Small intestine (tissue), 7 donors: ENCODE results near the gene SHISA6. TPM values are rescaled to one million over a fixed set of nuclear protein-coding genes. Genes with fewer than 3 reads are reported as not detected.

Experiments
- DNase-seq, 2 donors: peaks; one replicate each; pipeline versions ENCODE4 v3.0.0 to v3.0.0-alpha.2; 2013
- FAIRE-seq: peaks from 2 replicates; lab custom pipeline; 2012; peaks lifted over from hg19 to GRCh38; lab: Jason Lieb, UNC
- H3K27ac ChIP-seq, 3 donors: one replicate each; pipeline ENCODE4 v1.5.1; 2013; ENCODE audit warnings: low read length in 2 of 3, mild to moderate bottlenecking in 2 of 3, control low read depth in 1 of 3, inconsistent platforms in 1 of 3, low read depth in 1 of 3, moderate library complexity in 1 of 3
- H3K27me3 ChIP-seq, 3 donors: one replicate each; pipeline ENCODE4 v1.6.1; 2013; ENCODE audit warnings: low read length in 3 of 3, inconsistent platforms in 1 of 3; ENCODE audit not compliant: control insufficient read depth in 3 of 3, insufficient read depth in 3 of 3
- H3K36me3 ChIP-seq, 3 donors: one replicate each; pipeline ENCODE4 v1.6.1; 2013; ENCODE audit warnings: low read length in 3 of 3, inconsistent platforms in 1 of 3, low read depth in 1 of 3, mild to moderate bottlenecking in 1 of 3, moderate library complexity in 1 of 3; ENCODE audit not compliant: control insufficient read depth in 3 of 3, insufficient read depth in 2 of 3
- H3K4me1 ChIP-seq, 3 donors: one replicate each; pipeline ENCODE4 v1.6.1; 2013; ENCODE audit warnings: low read length in 2 of 3, inconsistent platforms in 1 of 3, low read depth in 1 of 3, mild to moderate bottlenecking in 1 of 3, moderate library complexity in 1 of 3; ENCODE audit not compliant: control insufficient read depth in 3 of 3, insufficient read depth in 2 of 3
- H3K4me3 ChIP-seq, 3 donors: one replicate each; pipeline ENCODE4 v1.5.1; 2013; ENCODE audit warnings: low read length in 3 of 3, control low read depth in 1 of 3, inconsistent platforms in 1 of 3, low read depth in 1 of 3, mild to moderate bottlenecking in 1 of 3, moderate library complexity in 1 of 3
- H3K9me3 ChIP-seq, 2 donors: one replicate each; pipeline ENCODE4 v1.6.1; 2013; ENCODE audit warnings: low read depth in 1 of 2, low read length in 1 of 2; ENCODE audit not compliant: control insufficient read depth in 2 of 2, insufficient read depth in 1 of 2
- WGBS, 3 donors: extraction: QIAGEN DNeasy Blood & Tissue Kit; methylation state at CpG; one replicate each; pipeline ENCODE4 v1.1.7; 2013; 5-methylcytosine and 5-hydroxymethylcytosine counted together
- polyA plus RNA-seq, 4 donors: library from polyadenylated mRNA; stranded (reverse) in 3 of 4; unstranded in 1 of 4; fragments of 200-250 nt in 3 of 4; fragments of 120-200 nt in 1 of 4; gene quantifications; one replicate each; pipeline versions ENCODE4 v1.2.1 to v1.2.3, GENCODE V29; 2013
- donor health status: healthy with polysubstance abuse.
- donor health status: control.
- donor health status: control.
- donor health status: Bipolar disorder and iron deficiency.
- donor health status: healthy.

SHISA6 gene
- polyA plus RNA-seq, 4 donors = 0.04 to 0.24 TPM; not detected in 2

GRCh38 chr17:11245791-11246190, 4.8 kb downstream of the SHISA6 start:
- no peak overlapping the region for H3K27ac ChIP-seq
- WGBS, 3 donors = 70 to 80% (median 78%) methylated on average over 3 of the region's 3 CpGs
- H3K27me3 ChIP-seq = peaks cover 10 to 35% (median 18%) of the 10 kb centered on the region in 3 donors
- no peak for DNase-seq
- no peaks in the 10 kb centered on the region for H3K4me1 ChIP-seq
- H3K4me3 ChIP-seq = no peak overlapping the region
- no peaks in the 10 kb centered on the region for H3K36me3 ChIP-seq
- no peaks in the 10 kb centered on the region for H3K9me3 ChIP-seq
- FAIRE-seq = no peak

DNA sequence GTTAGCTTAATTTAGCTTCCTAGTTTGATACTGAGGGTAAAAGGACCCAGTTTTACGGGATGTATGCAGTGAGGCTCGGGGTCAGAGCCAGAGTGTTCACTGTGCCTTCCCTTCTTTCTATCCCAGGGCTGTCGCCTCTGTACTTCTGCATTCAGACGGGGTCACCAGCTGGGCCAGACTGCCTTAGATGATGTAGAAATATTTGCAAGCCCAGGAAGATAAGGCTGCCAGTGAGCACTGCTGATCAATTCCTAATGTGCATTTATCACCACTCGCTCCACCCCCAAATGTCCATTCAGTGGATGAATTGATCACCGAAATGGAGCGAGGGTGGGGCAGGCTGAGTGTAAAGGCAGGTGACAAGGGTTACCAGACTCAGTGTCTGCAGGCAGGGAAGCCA, 9.1 kb downstream of the SHISA6 start:
- Histone ChIP-seq H3K4me3 (no peak overlapping the region), H3K9me3 (no peaks in the 10 kb centered on the region), H3K27me3 (peaks cover 0 to 2% (median 0%) of the 10 kb centered on the region in 3 donors), H3K36me3 (no peaks in the 10 kb centered on the region), H3K4me1 (no peaks in the 10 kb centered on the region), H3K27ac (no peak overlapping the region)
- WGBS, 3 donors = 40 to 65% (median 46%) methylated on average over 7 of the region's 7 CpGs
- no peak for DNase-seq
- no peak for FAIRE-seq

GRCh38 chr17:11251561-11252107, 10.6 kb downstream of the SHISA6 start:
- 67 to 77% (median 69%) methylated on average over 11 of the region's 11 CpGs for WGBS, 3 donors
- H3K9me3 ChIP-seq = no peaks in the 10 kb centered on the region
- FAIRE-seq (no peak), DNase-seq (no peak)
- no peaks in the 10 kb centered on the region for H3K36me3 ChIP-seq
- no peak overlapping the region for H3K4me3 ChIP-seq
- no peaks in the 10 kb centered on the region for H3K27me3 ChIP-seq
- no peak overlapping the region for H3K27ac ChIP-seq
- no peaks in the 10 kb centered on the region for H3K4me1 ChIP-seq

DNA sequence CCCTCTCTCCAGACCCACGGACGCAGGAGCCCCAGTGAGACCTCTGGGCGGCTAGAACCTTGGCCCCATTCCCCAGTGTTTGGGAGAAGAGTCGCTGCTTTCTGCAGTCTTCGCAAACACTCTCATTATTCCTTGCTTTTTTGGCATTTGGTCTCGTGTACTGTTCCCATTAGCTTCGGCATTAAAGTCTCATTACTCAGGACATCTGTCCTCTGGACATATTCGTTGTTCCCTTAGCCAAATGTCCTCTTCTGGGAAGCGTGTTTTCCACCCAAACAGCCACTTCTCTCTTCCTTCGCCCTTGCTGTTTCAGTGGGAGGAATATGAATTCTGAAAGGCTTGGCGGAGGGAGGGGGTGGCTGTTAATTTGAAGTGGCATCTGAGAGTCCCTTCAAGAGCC, 11.1 kb downstream of the SHISA6 start:
- H3K27ac ChIP-seq = no peak overlapping the region
- H3K4me3 ChIP-seq = no peak overlapping the region
- no peaks in the 10 kb centered on the region for H3K9me3 ChIP-seq
- WGBS, 3 donors = 72 to 79% (median 78%) methylated on average over 11 of the region's 11 CpGs
- FAIRE-seq (no peak), DNase-seq (no peak)
- no peaks in the 10 kb centered on the region for H3K27me3 ChIP-seq
- H3K4me1 ChIP-seq = no peaks in the 10 kb centered on the region
- H3K36me3 ChIP-seq = no peaks in the 10 kb centered on the region

DNA sequence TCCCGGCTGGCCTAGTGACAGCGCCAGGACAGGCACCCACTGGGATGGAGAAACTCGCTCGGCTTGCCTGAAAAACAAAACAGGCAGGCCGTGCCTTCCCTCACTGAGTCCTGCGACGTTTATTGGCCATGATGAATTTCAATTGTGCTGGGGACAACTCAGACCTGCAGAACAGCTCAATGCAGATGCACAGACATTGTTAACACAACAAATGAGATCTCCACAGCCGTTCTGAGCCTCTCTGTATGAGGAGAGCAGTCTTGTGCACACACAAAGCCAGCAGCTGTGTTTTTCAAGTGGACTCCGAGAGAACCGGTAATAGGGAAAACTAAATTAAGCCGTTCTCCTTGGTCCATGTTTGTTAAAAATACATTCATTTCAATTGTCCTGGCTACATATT, 15.9 kb downstream of the SHISA6 start:
- Histone ChIP-seq H3K9me3 (no peaks in the 10 kb centered on the region), H3K36me3 (no peaks in the 10 kb centered on the region), H3K4me3 (no peak overlapping the region), H3K27ac (no peak overlapping the region), H3K4me1 (no peaks in the 10 kb centered on the region), H3K27me3 (no peaks in the 10 kb centered on the region)
- DNase-seq (no peak), FAIRE-seq (no peak)
- 61 to 71% (median 66%) methylated on average over 11 of the region's 11 CpGs for WGBS, 3 donors

DNA sequence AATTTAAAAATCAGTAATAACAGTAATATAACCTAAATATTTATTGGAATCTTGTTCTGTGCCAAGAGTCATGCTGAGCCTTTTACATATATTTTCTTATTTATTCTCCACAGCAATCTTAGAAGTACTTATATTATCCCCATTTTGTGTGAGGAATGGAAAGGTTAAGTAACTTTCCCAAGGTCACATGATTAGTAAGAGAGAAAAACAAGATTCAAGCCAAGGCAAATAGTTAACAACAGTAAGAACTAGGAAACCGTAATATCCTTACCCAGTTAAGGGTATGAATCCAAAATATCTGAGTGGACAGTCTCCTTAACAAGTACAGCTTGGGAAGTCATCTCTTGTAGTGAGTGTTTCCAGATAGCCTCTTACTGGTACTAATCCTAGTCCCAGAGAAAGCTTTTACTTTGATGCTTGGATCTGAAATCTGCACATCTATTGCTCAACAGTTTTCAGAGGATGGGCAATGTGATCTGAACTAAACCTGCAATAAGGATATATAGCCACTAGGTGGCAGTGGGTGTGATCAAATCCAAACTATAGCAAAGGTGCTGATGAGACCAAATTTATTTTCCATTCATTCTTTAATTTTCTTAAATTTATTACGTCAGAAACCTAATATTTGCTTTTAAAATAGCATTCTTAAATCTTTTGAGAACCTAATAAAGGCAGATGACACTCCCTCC, 23.3 kb downstream of the SHISA6 start:
- no peaks in the 10 kb centered on the region for H3K4me1 ChIP-seq
- H3K9me3 ChIP-seq = peaks cover 0 to 3% of the 10 kb centered on the region in 2 donors
- H3K27me3 ChIP-seq = no peaks in the 10 kb centered on the region
- no peak for FAIRE-seq
- peak in 1 of 2 donors; percentile 28 for DNase-seq
- no peak overlapping the region for H3K4me3 ChIP-seq
- H3K27ac ChIP-seq = no peak overlapping the region
- WGBS, 3 donors = 83 to 93% (median 89%) methylated on average over 2 of the region's 2 CpGs
- H3K36me3 ChIP-seq = no peaks in the 10 kb centered on the region

- no peaks in the 10 kb centered on the region for H3K4me1 ChIP-seq
- H3K36me3 ChIP-seq = no peaks in the 10 kb centered on the region
- no peak for DNase-seq
- no peak overlapping the region for H3K4me3 ChIP-seq
- no peaks in the 10 kb centered on the region for H3K27me3 ChIP-seq
- no peak overlapping the region for H3K27ac ChIP-seq
- 58 to 70% (median 62%) methylated on average over 1 of the region's 1 CpG for WGBS, 3 donors
- H3K9me3 ChIP-seq = peaks cover 0 to 3% of the 10 kb centered on the region in 2 donors
- no peak for FAIRE-seq
Observed at GRCh38 chr17:11267999-11268575, 27.1 kb downstream of the SHISA6 start.

- DNase-seq (no peak), FAIRE-seq (no peak)
- Histone ChIP-seq H3K4me1 (no peaks in the 10 kb centered on the region), H3K27ac (no peak overlapping the region), H3K27me3 (no peaks in the 10 kb centered on the region), H3K9me3 (no peaks in the 10 kb centered on the region), H3K36me3 (no peaks in the 10 kb centered on the region), H3K4me3 (no peak overlapping the region)
- WGBS, 3 donors = 74 to 86% (median 86%) methylated on average over 7 of the region's 7 CpGs
Observed at GRCh38 chr17:11269210-11269609, 28.2 kb downstream of the SHISA6 start.
